ENCODE data around the gene STK10. TPM values are rescaled to one million over a fixed set of nuclear protein-coding genes. Genes with fewer than 3 reads are reported as not detected.

Gene STK10
- total RNA-seq, 1 experiment from 2014 or later: 22.9 TPM

DNA sequence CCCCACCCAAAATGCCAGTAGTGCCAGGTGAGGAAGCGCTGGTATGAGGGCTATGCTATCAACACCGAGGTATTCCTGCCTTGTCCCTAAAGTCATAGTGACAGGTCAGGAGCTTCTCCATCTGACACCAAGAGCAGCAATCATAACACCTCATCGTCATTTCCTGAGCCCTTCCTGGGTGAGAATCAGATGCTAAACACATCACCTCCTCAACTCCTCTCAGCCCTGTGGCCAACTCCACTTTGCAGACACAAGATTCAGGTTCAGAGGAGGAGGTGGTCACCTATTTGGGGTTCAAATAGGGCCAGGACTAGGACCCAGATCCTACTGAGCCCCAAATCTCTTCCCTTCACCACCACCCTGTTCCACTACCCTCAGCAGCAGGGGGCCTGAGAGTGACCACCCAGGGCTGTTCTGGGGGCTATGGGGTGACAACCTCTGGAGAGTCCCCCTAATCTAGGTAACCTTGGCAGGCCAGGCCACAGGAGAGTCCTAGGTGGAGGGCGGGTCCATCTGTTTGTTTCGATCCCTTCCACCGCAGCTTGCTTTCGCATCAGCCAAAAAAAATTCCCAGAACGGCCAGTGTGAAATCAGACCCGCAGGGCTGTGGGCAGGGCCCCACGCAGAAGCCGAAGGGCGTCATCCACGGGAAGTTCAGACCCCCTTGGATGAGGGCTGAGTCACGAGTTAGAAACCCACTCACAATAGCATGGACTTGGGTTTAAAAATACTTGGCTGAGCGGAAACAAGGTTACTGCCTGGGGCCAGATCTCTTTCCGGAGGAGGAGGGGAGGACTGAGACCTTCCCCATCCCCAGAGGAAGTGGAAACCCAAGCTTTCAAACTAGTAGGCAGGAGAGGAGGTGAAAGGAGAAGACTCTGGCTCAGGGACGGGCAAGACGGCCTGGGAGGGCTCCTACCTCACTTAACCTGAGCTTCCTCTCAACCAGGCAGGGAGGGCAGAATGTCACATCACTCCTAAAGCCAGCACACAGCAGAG is 8.7 kb downstream of the STK10 start:
- Histone ChIP-seq H3K79me2 (ENCODE audit: insufficient read depth, low read length) (peaks cover 16% of the 10 kb centered on the region; the same call in 1 of the 2 replicates), H3K9ac (ENCODE audit: low read length) (no peak overlapping the region)
- intact Hi-C loops (cut with micrococcal nuclease): no loop called here

More for the DNA sequence above, 8.7 kb downstream of the STK10 start:
- Histone ChIP-seq H3K36me3 (ENCODE audit: control insufficient read depth in 1 of 2, insufficient read depth in 2 of 2, low read length in 2 of 2) (0 out of 4 replicates have a peak, but pooled peaks cover 0 to 6% of the 10 kb centered on the region in 2 experiments), H4K20me1 (ENCODE audit: insufficient read depth) (no peaks in the 10 kb centered on the region), H3K4me2 (ENCODE audit: low read length) (no peak overlapping the region), H3K4me1 (ENCODE audit: control insufficient read depth in 1 of 2, insufficient read depth in 2 of 2, low read length in 2 of 2) (peaks cover 14 to 19% of the 10 kb centered on the region in 2 experiments; a peak in 3 of 4 replicates), H3K9me3 (ENCODE audit: control insufficient read depth in 1 of 2, insufficient read depth in 1 of 2, low read depth in 1 of 2, low read length in 2 of 2) (no peaks in the 10 kb centered on the region), H3K9me2 (ENCODE audit: insufficient read depth) (no peaks in the 10 kb centered on the region), H2AFZ (ENCODE audit: low read depth, low read length, poor library complexity, severe bottlenecking) (no peak overlapping the region), H3K4me3 (replicated peaks in 1 of 2; ENCODE audit: low read depth in 1 of 2, low read length in 2 of 2) (no peak overlapping the region), H3K27me3 (ENCODE audit: insufficient read depth, low read length) (no peaks in the 10 kb centered on the region), H3K27ac (ENCODE audit: low read depth, low read length) (no peak overlapping the region)
- TF ChIP-seq, protein P1, sequence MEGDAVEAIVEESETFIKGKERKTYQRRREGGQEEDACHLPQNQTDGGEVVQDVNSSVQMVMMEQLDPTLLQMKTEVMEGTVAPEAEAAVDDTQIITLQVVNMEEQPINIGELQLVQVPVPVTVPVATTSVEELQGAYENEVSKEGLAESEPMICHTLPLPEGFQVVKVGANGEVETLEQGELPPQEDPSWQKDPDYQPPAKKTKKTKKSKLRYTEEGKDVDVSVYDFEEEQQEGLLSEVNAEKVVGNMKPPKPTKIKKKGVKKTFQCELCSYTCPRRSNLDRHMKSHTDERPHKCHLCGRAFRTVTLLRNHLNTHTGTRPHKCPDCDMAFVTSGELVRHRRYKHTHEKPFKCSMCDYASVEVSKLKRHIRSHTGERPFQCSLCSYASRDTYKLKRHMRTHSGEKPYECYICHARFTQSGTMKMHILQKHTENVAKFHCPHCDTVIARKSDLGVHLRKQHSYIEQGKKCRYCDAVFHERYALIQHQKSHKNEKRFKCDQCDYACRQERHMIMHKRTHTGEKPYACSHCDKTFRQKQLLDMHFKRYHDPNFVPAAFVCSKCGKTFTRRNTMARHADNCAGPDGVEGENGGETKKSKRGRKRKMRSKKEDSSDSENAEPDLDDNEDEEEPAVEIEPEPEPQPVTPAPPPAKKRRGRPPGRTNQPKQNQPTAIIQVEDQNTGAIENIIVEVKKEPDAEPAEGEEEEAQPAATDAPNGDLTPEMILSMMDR (IDR thresholded peaks at IDR 0.05 in 2 of 3, conservative IDR thresholded peaks at IDR 0.05 in 1 of 3; ENCODE audit: borderline replicate concordance in 1 of 3, insufficient read depth in 1 of 3, low read depth in 2 of 3, low read length in 2 of 3): no peak
- no peak for TF ChIP-seq ZFX (IDR thresholded peaks at IDR 0.05)
- TF ChIP-seq CEBPB (IDR thresholded peaks at IDR 0.05; ENCODE audit: low read depth): no peak
- TF ChIP-seq YY1 (IDR thresholded peaks at IDR 0.05; ENCODE audit: extremely low read depth, insufficient replicate concordance, low read depth, low read length): no peak
- TF ChIP-seq JUND (IDR thresholded peaks at IDR 0.05): no peak
- TF ChIP-seq, protein P2, sequence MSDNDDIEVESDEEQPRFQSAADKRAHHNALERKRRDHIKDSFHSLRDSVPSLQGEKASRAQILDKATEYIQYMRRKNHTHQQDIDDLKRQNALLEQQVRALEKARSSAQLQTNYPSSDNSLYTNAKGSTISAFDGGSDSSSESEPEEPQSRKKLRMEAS (IDR thresholded peaks at IDR 0.05): no peak
- TF ChIP-seq FOSL1 (IDR thresholded peaks at IDR 0.05; ENCODE audit: low read depth): no peak
- no peak for TF ChIP-seq SRF (IDR thresholded peaks at IDR 0.05; ENCODE audit: low read depth)
- TF ChIP-seq, protein P3, sequence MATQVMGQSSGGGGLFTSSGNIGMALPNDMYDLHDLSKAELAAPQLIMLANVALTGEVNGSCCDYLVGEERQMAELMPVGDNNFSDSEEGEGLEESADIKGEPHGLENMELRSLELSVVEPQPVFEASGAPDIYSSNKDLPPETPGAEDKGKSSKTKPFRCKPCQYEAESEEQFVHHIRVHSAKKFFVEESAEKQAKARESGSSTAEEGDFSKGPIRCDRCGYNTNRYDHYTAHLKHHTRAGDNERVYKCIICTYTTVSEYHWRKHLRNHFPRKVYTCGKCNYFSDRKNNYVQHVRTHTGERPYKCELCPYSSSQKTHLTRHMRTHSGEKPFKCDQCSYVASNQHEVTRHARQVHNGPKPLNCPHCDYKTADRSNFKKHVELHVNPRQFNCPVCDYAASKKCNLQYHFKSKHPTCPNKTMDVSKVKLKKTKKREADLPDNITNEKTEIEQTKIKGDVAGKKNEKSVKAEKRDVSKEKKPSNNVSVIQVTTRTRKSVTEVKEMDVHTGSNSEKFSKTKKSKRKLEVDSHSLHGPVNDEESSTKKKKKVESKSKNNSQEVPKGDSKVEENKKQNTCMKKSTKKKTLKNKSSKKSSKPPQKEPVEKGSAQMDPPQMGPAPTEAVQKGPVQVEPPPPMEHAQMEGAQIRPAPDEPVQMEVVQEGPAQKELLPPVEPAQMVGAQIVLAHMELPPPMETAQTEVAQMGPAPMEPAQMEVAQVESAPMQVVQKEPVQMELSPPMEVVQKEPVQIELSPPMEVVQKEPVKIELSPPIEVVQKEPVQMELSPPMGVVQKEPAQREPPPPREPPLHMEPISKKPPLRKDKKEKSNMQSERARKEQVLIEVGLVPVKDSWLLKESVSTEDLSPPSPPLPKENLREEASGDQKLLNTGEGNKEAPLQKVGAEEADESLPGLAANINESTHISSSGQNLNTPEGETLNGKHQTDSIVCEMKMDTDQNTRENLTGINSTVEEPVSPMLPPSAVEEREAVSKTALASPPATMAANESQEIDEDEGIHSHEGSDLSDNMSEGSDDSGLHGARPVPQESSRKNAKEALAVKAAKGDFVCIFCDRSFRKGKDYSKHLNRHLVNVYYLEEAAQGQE (IDR thresholded peaks at IDR 0.05; ENCODE audit: low read depth): no peak
- TF ChIP-seq EZH2 (IDR thresholded peaks at IDR 0.05): no peak
- no peak for TF ChIP-seq EZH2phosphoT487 (IDR thresholded peaks at IDR 0.05; ENCODE audit: borderline replicate concordance)
- TF ChIP-seq, protein P4, sequence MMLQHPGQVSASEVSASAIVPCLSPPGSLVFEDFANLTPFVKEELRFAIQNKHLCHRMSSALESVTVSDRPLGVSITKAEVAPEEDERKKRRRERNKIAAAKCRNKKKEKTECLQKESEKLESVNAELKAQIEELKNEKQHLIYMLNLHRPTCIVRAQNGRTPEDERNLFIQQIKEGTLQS (IDR thresholded peaks at IDR 0.05): no peak
- no peak for TF ChIP-seq RAD21 (IDR thresholded peaks at IDR 0.05; ENCODE audit: low read depth)
- no peak for TF ChIP-seq ELF1 (IDR thresholded peaks at IDR 0.05; ENCODE audit: borderline replicate concordance, low read depth)
- TF ChIP-seq POLR2AphosphoS5 (IDR thresholded peaks at IDR 0.05; ENCODE audit: low read depth, low read length): no peak
- no peak for TF ChIP-seq SP1 (IDR thresholded peaks at IDR 0.05; ENCODE audit: low read depth)
- TF ChIP-seq CBX3 (IDR thresholded peaks at IDR 0.05; ENCODE audit: low read depth): no peak
- TF ChIP-seq, protein P5, sequence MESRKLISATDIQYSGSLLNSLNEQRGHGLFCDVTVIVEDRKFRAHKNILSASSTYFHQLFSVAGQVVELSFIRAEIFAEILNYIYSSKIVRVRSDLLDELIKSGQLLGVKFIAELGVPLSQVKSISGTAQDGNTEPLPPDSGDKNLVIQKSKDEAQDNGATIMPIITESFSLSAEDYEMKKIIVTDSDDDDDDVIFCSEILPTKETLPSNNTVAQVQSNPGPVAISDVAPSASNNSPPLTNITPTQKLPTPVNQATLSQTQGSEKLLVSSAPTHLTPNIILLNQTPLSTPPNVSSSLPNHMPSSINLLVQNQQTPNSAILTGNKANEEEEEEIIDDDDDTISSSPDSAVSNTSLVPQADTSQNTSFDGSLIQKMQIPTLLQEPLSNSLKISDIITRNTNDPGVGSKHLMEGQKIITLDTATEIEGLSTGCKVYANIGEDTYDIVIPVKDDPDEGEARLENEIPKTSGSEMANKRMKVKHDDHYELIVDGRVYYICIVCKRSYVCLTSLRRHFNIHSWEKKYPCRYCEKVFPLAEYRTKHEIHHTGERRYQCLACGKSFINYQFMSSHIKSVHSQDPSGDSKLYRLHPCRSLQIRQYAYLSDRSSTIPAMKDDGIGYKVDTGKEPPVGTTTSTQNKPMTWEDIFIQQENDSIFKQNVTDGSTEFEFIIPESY (IDR thresholded peaks at IDR 0.05; ENCODE audit: extremely low read depth, insufficient replicate concordance, low read length): no peak
- ATAC-seq (no peak), DNase-seq (ENCODE audit: low read depth, low spot score) (no peak)
- BruUV-seq (replicated peaks): no TSS peak
- ChIA-PET CTCF (interaction anchor here (0.6 kb wide), 1 partner anchor 829 kb away, joined by 3 read pairs; no protein-coding TSS in a partner anchor), RAD21 (ENCODE audit: low non-redundant PET in 1 of 2, low total read pairs in 2 of 2, uncharacterized antibody in 2 of 2, unreplicated experiment in 2 of 2) (no interaction called here), POLR2A (interaction anchor here (1.1 kb wide), 1 partner anchor 9 kb away, joined by 3 read pairs; the partner anchor contains the start of gene STK10)
